NT2/D1 (cell line): ENCODE data around the gene AOPEP.

ENCODE experiments used
- DNase-seq: peaks from one replicate; pipeline ENCODE4 v3.0.0-alpha.2; 2011; ENCODE audit warnings: low read depth, low spot score
- H3K27me3 ChIP-seq: 2 replicates; pipeline ENCODE4 v1.6.0; 2011; ENCODE audit warnings: mild to moderate bottlenecking; ENCODE audit not compliant: insufficient read length, insufficient read depth
- H3K36me3 ChIP-seq: 2 replicates; pipeline ENCODE4 v1.6.1; 2011; ENCODE audit warnings: mild to moderate bottlenecking, low read length, mixed read lengths; ENCODE audit not compliant: insufficient read depth, insufficient read length
- H3K4me1 ChIP-seq: 2 replicates; pipeline ENCODE4 v1.5.1; 2011; ENCODE audit not compliant: insufficient read depth, insufficient read length
- H3K4me3 ChIP-seq: 2 replicates; pipeline ENCODE4 v1.5.1; 2011; ENCODE audit warnings: low read depth; ENCODE audit not compliant: insufficient read length
- H3K9ac ChIP-seq: 2 replicates; pipeline ENCODE4 v1.6.0; 2011; ENCODE audit warnings: low read depth; ENCODE audit not compliant: insufficient read length
- H3K9me3 ChIP-seq: 2 replicates; pipeline ENCODE4 v1.5.1; 2011; ENCODE audit warnings: mild to moderate bottlenecking, low read length; ENCODE audit not compliant: insufficient read depth
- SUZ12 ChIP-seq: IDR thresholded peaks from 2 replicates; pipeline ENCODE4 v1.6.1; 2011; ENCODE audit not compliant: insufficient read length, insufficient read depth; ENCODE audit errors: extremely low read depth
- YY1 ChIP-seq: IDR thresholded peaks from 2 replicates; pipeline ENCODE4 v1.6.1; 2011; ENCODE audit not compliant: insufficient read length, insufficient read depth
- ZNF274 ChIP-seq: IDR thresholded peaks from 2 replicates; pipeline ENCODE4 v1.6.1; 2011; ENCODE audit warnings: mild to moderate bottlenecking, low read depth, low read length

AOPEP gene

DNA sequence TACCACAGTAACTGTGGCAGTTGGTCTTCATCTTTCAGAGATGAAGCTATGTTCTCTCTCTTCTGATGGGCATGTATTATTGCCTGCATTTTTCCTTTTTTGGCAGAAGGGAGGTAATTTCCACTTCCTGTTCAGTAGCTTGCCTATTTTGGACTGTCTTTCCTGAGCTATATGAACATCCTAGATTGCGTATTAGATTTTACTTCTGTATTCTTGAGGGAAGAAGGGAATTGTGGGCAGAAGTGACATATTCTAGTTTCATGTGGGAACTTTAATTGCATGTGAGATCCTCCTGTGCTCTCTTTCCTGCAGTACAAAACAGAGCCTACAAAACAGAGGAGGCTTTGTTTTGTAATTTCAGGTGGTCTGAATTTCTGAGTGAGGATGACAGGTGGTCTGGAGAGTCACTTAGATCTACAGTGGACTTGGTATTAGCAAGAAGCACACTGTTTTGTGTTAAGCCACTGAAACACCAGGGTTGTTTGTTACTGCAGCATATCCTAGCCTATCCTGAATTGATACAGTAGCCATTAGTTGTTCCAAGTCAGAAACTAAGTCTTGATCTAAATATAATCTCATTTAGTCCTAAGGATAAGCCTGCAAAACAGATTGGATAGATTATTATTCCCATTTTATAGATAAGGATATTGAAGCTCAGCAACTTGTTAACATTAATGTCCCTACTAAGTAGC, 68.1 kb downstream of the AOPEP start:
- Histone ChIP-seq H3K27me3 (no peaks in the 10 kb centered on the region), H3K9me3 (no peaks in the 10 kb centered on the region; the same call in 1 of the 2 replicates), H3K4me3 (no peak overlapping the region), H3K9ac (no peak overlapping the region), H3K4me1 (no peaks in the 10 kb centered on the region), H3K36me3 (peaks cover 32% of the 10 kb centered on the region)
- DNase-seq: no peak
- TF ChIP-seq ZNF274 (no peak), YY1 (no peak), SUZ12 (no peak)

GRCh38 chr9:94796687-94797086, 70.2 kb downstream of the AOPEP start:
- Histone ChIP-seq H3K36me3 (peaks cover 37% of the 10 kb centered on the region), H3K9me3 (no peaks in the 10 kb centered on the region; the same call in 1 of the 2 replicates), H3K4me1 (no peaks in the 10 kb centered on the region), H3K4me3 (no peak overlapping the region), H3K27me3 (no peaks in the 10 kb centered on the region), H3K9ac (no peak overlapping the region)
- TF ChIP-seq ZNF274 (no peak), SUZ12 (no peak), YY1 (no peak)
- DNase-seq: no peak

- TF ChIP-seq SUZ12: no peak
- no peak for TF ChIP-seq ZNF274
- Histone ChIP-seq H3K9me3 (no peaks in the 10 kb centered on the region; the same call in 1 of the 2 replicates), H3K9ac (no peak overlapping the region), H3K36me3 (peaks cover 35% of the 10 kb centered on the region), H3K27me3 (no peaks in the 10 kb centered on the region), H3K4me1 (no peaks in the 10 kb centered on the region), H3K4me3 (no peak overlapping the region)
- no peak for DNase-seq
Observed at GRCh38 chr9:94798201-94798600, 71.7 kb downstream of the AOPEP start.

DNA sequence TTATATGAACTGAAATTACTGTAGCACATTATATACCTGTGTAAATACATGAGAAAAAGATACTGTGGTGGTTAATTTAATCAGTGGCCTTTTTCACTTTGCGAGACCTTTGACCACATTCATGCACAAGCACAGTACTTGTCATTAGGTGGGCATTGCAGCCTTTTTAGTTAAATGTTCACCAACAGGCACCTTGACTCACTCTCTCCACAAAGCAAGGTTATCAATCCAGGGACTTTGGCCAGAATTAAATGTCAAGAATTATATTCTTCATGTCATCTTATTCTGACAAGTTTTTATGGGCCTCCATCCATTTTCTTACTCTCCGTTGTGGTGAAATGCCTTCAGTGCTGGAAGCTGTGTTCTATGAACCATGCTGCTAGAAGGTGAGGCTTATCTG, 72.2 kb downstream of the AOPEP start:
- Histone ChIP-seq H3K27me3 (no peaks in the 10 kb centered on the region), H3K9ac (no peak overlapping the region), H3K4me3 (no peak overlapping the region), H3K36me3 (peaks cover 33% of the 10 kb centered on the region), H3K4me1 (no peaks in the 10 kb centered on the region), H3K9me3 (no peaks in the 10 kb centered on the region; the same call in 1 of the 2 replicates)
- TF ChIP-seq YY1 (no peak), ZNF274 (no peak), SUZ12 (no peak)
- no peak for DNase-seq

DNA sequence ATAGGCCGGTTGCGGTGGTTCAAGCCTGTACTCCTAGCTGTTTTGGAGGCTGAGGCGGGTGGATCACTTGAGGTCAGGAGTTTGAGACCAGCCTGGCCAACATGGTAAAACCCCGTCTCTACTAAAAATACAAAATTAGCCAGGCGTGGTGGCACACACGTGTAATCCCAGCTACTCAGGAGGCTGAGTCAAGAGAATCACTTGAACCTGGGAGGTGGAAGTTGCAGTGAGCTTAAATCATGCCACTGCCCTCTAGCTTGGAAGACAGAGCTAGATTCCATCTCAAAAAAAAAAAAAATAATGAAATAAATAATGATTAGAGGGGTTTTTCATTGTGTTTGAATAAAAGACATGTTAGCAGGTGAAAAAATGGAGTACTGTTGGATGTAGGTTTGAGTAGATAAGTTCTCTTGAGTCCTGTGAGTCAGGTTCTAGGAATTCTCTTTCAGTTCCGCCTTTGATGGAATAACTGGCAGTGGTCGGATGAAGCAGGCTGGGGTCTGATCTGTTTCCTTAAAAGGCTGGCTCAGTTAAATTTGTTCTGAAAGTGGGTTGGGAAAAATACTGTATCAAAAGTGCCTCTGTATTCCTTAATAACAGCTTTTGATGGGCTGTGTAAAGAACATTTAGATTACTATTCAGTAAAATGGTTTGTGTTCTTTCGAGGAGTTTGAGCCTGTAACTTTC, 73.2 kb downstream of the AOPEP start:
- Histone ChIP-seq H3K36me3 (peaks cover 28% of the 10 kb centered on the region), H3K9ac (no peak overlapping the region), H3K9me3 (no peaks in the 10 kb centered on the region), H3K4me1 (no peaks in the 10 kb centered on the region), H3K27me3 (no peaks in the 10 kb centered on the region), H3K4me3 (no peak overlapping the region)
- DNase-seq: peak; percentile 11
- no peak for TF ChIP-seq SUZ12
- TF ChIP-seq ZNF274: no peak
- no peak for TF ChIP-seq YY1

GRCh38 chr9:94800424-94801117, 74.1 kb downstream of the AOPEP start:
- Histone ChIP-seq H3K9ac (no peak overlapping the region), H3K27me3 (no peaks in the 10 kb centered on the region), H3K4me3 (no peak overlapping the region), H3K9me3 (no peaks in the 10 kb centered on the region), H3K4me1 (no peaks in the 10 kb centered on the region), H3K36me3 (peaks cover 26% of the 10 kb centered on the region)
- DNase-seq: no peak
- TF ChIP-seq ZNF274 (no peak), YY1 (no peak)

GRCh38 chr9:94801234-94801633, 74.7 kb downstream of the AOPEP start:
- H3K4me1 ChIP-seq: no peaks in the 10 kb centered on the region

More at GRCh38 chr9:94801234-94801633, 74.7 kb downstream of the AOPEP start:
- Histone ChIP-seq H3K36me3 (peaks cover 19% of the 10 kb centered on the region), H3K9me3 (no peaks in the 10 kb centered on the region), H3K9ac (no peak overlapping the region), H3K4me3 (no peak overlapping the region), H3K27me3 (no peaks in the 10 kb centered on the region)
- no peak for DNase-seq
- TF ChIP-seq SUZ12 (no peak), YY1 (no peak), ZNF274 (no peak)
